A549 (cell line): ENCODE results near the gene LSM7. TPM values are rescaled to one million over a fixed set of nuclear protein-coding genes. Genes with fewer than 3 reads are reported as not detected.

Source experiments
- ATAC-seq, 2 experiments: fragments of 200-7000 bp in 1 of 2; fragments of >200 bp in 1 of 2; cut with Nextera tagmentation in 1 of 2; cut with Tn5 transposase in 1 of 2; 3 replicates each; pipeline versions ENCODE4 v1.8.0 to v1.9.1; 2018 to 2020; ENCODE audit warnings: mild to moderate bottlenecking in 1 of 2, moderate library complexity in 1 of 2
- CTCF ChIA-PET: fragments of 300-600 bp; sonication (Branson Sonifier 250); formaldehyde crosslinking; extraction: SDS; loops from one replicate; lab custom pipeline; 2021; ENCODE audit warnings: antibody characterized with exemption, inconsistent platforms; lab: Yijun Ruan, JAX
- POLR2A ChIA-PET: fragments of 350-600 bp; formaldehyde crosslinking; extraction: SDS; loops from one replicate; lab custom pipeline; 2021; ENCODE audit warnings: antibody characterized with exemption, inconsistent platforms; lab: Yijun Ruan, JAX
- DNase-seq, 2 experiments: peaks; one replicate each; pipeline versions ENCODE4 v3.0.0 to v3.0.0-alpha.2; 2011 to 2016; ENCODE audit warnings: low read depth in 1 of 2, low spot score in 1 of 2
- FAIRE-seq: peaks from 2 replicates; lab custom pipeline; 2011; peaks lifted over from hg19 to GRCh38; lab: Jason Lieb, UNC
- H3K27ac ChIP-seq, 2 experiments: fragments of >200 bp; sonication (Bioruptor Twin); formaldehyde crosslinking; 3 replicates each; pipeline ENCODE4 v1.5.1; 2016 to 2017
- H3K4me1 ChIP-seq: fragments of >200 bp; sonication (Bioruptor Twin); formaldehyde crosslinking; 3 replicates; pipeline ENCODE4 v1.6.1; 2016
- H3K4me2 ChIP-seq: fragments of >200 bp; sonication (Bioruptor Twin); formaldehyde crosslinking; 3 replicates; pipeline ENCODE4 v1.6.1; 2016
- H3K4me3 ChIP-seq: fragments of >200 bp; sonication (Bioruptor Twin); formaldehyde crosslinking; 3 replicates; pipeline ENCODE4 v1.5.1; 2016
- H3K9me3 ChIP-seq: fragments of >200 bp; sonication (Bioruptor Twin); formaldehyde crosslinking; 3 replicates; pipeline ENCODE4 v1.6.1; 2016
- CBX2 ChIP-seq: fragments of 200-600 bp; sonication (generic); IDR thresholded peaks from 2 replicates; pipeline ENCODE4 v1.6.1; 2016; ENCODE audit warnings: low read depth, mild to moderate bottlenecking, borderline replicate concordance
- CBX8 ChIP-seq: fragments of 200-600 bp; sonication (generic); IDR thresholded peaks from 2 replicates; pipeline ENCODE4 v1.6.1; 2016
- CHD2 ChIP-seq: fragments of 150-350 bp; IDR thresholded peaks from 2 replicates; pipeline ENCODE4 v1.6.1; 2014; ENCODE audit warnings: low read length; ENCODE audit not compliant: partially characterized antibody
- CHD4 ChIP-seq: fragments of 200-600 bp; sonication (generic); IDR thresholded peaks from 2 replicates; pipeline ENCODE4 v1.6.1; 2016; ENCODE audit warnings: antibody characterized with exemption, mild to moderate bottlenecking, borderline replicate concordance
- ESRRA ChIP-seq: fragments of 150-350 bp; IDR thresholded peaks from 2 replicates; pipeline ENCODE4 v1.6.1; 2014; ENCODE audit warnings: mild to moderate bottlenecking, low read length, borderline replicate concordance
- FOSB ChIP-seq: fragments of 250-450 bp; sonication (Bioruptor Pico); IDR thresholded peaks from 2 replicates; pipeline ENCODE4 v1.5.0; 2020; ENCODE audit warnings: mild to moderate bottlenecking, moderate library complexity
- FOXS1 ChIP-seq: fragments of 250-450 bp; sonication (Bioruptor Pico); IDR thresholded peaks from 2 replicates; pipeline ENCODE4 v1.5.0; 2020; ENCODE audit warnings: mild to moderate bottlenecking, moderate library complexity
- GATA3 ChIP-seq: IDR thresholded peaks from 2 replicates; pipeline ENCODE4 v1.6.1; 2012; ENCODE audit warnings: borderline replicate concordance
- HEYL ChIP-seq: fragments of 250-450 bp; sonication (Bioruptor Pico); IDR thresholded peaks from 2 replicates; pipeline ENCODE4 v1.8.0; 2021; ENCODE audit warnings: mild to moderate bottlenecking, moderate library complexity
- HOXA7 ChIP-seq: fragments of 250-450 bp; sonication (Bioruptor Pico); IDR thresholded peaks from 2 replicates; pipeline ENCODE4 v1.5.0; 2020; ENCODE audit warnings: mild to moderate bottlenecking, moderate library complexity
- KDM1A ChIP-seq: fragments of 200-600 bp; sonication (generic); IDR thresholded peaks from 2 replicates; pipeline ENCODE4 v1.6.1; 2016; ENCODE audit warnings: low read depth, mild to moderate bottlenecking
- MAFK ChIP-seq: fragments of 450-650 bp; IDR thresholded peaks from 2 replicates; pipeline ENCODE4 v1.6.1; 2014; ENCODE audit not compliant: partially characterized antibody
- MYC ChIP-seq: IDR thresholded peaks from 2 replicates; pipeline ENCODE4 v1.6.1; 2012; ENCODE audit warnings: mild to moderate bottlenecking, inconsistent platforms, low read length, improper control_type of control experiment, borderline replicate concordance
- NPAS2 ChIP-seq: fragments of 250-450 bp; sonication (Bioruptor Pico); IDR thresholded peaks from 2 replicates; pipeline ENCODE4 v1.8.0; 2022; ENCODE audit warnings: mild to moderate bottlenecking, moderate library complexity, borderline replicate concordance
- NR3C1 ChIP-seq: fragments of >200 bp; sonication (Bioruptor Twin); formaldehyde crosslinking; IDR thresholded peaks from 3 replicates; pipeline ENCODE4 v1.6.1; 2017
- PBX3 ChIP-seq: IDR thresholded peaks from 2 replicates; pipeline ENCODE4 v1.6.1; 2012
- POLR2A ChIP-seq: IDR thresholded peaks from 2 replicates; pipeline ENCODE4 v1.6.1; 2012; ENCODE audit warnings: mild to moderate bottlenecking, low read length
- RAD21 ChIP-seq, 2 experiments: fragments of >200 bp in 1 of 2; sonication (Bioruptor Twin) in 1 of 2; formaldehyde crosslinking in 1 of 2; IDR thresholded peaks in 1 of 2; conservative IDR thresholded peaks in 1 of 2; 2 replicates in 1 of 2; 3 replicates in 1 of 2; pipeline ENCODE4 v1.6.1; 2012 to 2018; ENCODE audit warnings: inconsistent platforms in 1 of 2
- RARB ChIP-seq: fragments of 250-450 bp; sonication (Bioruptor Pico); IDR thresholded peaks from 2 replicates; pipeline ENCODE4 v1.8.0; 2021; ENCODE audit warnings: mild to moderate bottlenecking, moderate library complexity
- RNF2 ChIP-seq: fragments of 200-600 bp; sonication (generic); IDR thresholded peaks from 2 replicates; pipeline ENCODE4 v1.6.1; 2016; ENCODE audit warnings: low read depth, mild to moderate bottlenecking, antibody characterized with exemption, moderate library complexity, borderline replicate concordance
- SMC3 ChIP-seq: fragments of >200 bp; sonication (Bioruptor Twin); formaldehyde crosslinking; IDR thresholded peaks from 3 replicates; pipeline ENCODE4 v1.6.1; 2018; ENCODE audit warnings: inconsistent platforms
- TP53 ChIP-seq: fragments of 250-450 bp; sonication (Bioruptor Pico); IDR thresholded peaks from 2 replicates; pipeline ENCODE4 v1.5.0; 2021; ENCODE audit warnings: mild to moderate bottlenecking, moderate library complexity
- WGBS: methylation state at CpG from one replicate; pipeline ENCODE4 v1.1.6; 2017; ENCODE audit errors: missing lambda C conversion rate; 5-methylcytosine and 5-hydroxymethylcytosine counted together
- polyA plus RNA-seq, 4 experiments: library from polyadenylated mRNA; depleted of rRNA in 3 of 4; stranded (reverse); fragments of >200 nt; fragmentation: RNase III in 1 of 4; extraction: RNeasy Plus Mini Kit Qiagen cat#74134 plus additional on column Dnase treatment in 1 of 4; gene quantifications; 2 replicates in 3 of 4; 3 replicates in 1 of 4; pipeline ENCODE4 v1.2.3, GENCODE V29; 2011 to 2017
- TF ChIP-seq, protein P1 (sequence below): fragments of 150-350 bp; IDR thresholded peaks from 2 replicates; pipeline ENCODE4 v1.6.1; 2014; ENCODE audit warnings: low read depth, mild to moderate bottlenecking, low read length

LSM7 gene
- polyA plus RNA-seq, 2 of the 4 experiments (the other 2 are of a cell fraction), result 140 to 144 TPM

DNA sequence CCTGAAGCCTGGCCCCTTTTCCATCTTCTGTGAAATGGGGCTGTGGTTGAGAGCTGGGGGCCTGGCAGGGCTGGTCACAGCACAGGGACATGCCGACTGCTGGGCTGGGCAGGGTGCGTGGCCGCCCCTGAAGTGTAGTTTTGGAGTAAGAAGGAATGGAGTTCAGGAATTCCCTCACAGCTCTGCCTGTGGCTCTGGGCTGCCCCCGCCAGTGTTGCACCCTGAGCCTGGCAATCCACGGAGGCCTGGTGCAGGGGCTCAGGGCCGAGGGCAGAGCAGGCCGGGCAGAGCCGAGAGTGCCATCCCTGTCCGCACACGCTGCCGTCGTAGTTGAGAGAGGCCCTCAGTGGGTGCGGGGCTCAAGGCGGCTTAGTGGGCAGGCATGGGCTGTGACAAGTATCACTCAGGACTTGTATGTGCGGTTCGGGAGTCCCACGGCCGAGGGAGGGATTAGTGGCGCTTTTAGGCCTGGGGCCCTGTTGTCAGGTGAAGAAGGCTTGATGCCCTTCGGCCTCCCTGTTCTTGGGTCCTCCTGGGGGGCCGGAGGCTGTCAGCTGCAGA lies 9.7 kb upstream of the LSM7 start:
- no peak overlapping the region for H3K27ac ChIP-seq
- no peak overlapping the region for H3K4me2 ChIP-seq
- ChIA-PET POLR2A (no interaction called here), CTCF (interaction anchor here (0.5 to 1.5 kb wide), 4 partner anchors 28 to 375 kb away, joined by 3 to 4 read pairs (median 4); no protein-coding TSS in a partner anchor)
- 96% methylated on average over 9 of the region's 21 CpGs for WGBS
- no peaks in the 10 kb centered on the region for H3K4me1 ChIP-seq
- FAIRE-seq (no peak), DNase-seq (no peak), ATAC-seq (no peak)
- TF ChIP-seq NPAS2 (CRISPR knock-in tag), result no peak
- H3K9me3 ChIP-seq, result no peaks in the 10 kb centered on the region
- no peak overlapping the region for H3K4me3 ChIP-seq

DNA sequence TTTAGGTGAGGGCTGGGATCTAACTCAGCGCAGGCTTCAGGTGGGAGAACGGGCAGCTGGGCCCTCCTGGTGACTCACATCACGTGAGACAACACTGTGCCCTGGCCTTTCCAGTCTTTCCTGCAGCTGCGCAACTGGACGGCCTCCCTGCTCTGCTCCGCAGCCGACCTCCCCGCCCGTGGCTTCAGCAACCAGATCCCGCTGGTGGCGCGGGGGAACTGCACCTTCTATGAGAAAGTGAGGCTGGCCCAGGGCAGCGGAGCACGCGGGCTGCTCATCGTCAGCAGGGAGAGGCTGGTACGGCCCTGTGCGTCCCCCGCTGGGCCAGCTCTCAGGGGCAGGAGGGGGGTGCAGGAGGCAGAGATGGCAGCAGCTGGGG lies 8.9 kb upstream of the LSM7 start:
- H3K4me3 ChIP-seq, result no peak overlapping the region
- ATAC-seq (peak in 1 of 2 experiments; percentile 74; a peak in 3 of 6 replicates), DNase-seq (no peak), FAIRE-seq (no peak)
- ChIA-PET CTCF (interaction anchor here (1.1 to 1.5 kb wide), 2 partner anchors 29 to 299 kb away, joined by 3 to 4 read pairs; no protein-coding TSS in a partner anchor), POLR2A (no interaction called here)
- no peak overlapping the region for H3K4me2 ChIP-seq
- no peak for TF ChIP-seq CBX8
- no peak for TF ChIP-seq MYC
- TF ChIP-seq CHD4, result no peak
- no peak for TF ChIP-seq HEYL (CRISPR knock-in tag)
- TF ChIP-seq SMC3, result no peak
- no peak for TF ChIP-seq HOXA7 (CRISPR knock-in tag)
- no peak for TF ChIP-seq FOXS1 (CRISPR knock-in tag)
- no peak for TF ChIP-seq RARB (CRISPR knock-in tag)
- no peak for TF ChIP-seq CHD2
- TF ChIP-seq, protein P1, sequence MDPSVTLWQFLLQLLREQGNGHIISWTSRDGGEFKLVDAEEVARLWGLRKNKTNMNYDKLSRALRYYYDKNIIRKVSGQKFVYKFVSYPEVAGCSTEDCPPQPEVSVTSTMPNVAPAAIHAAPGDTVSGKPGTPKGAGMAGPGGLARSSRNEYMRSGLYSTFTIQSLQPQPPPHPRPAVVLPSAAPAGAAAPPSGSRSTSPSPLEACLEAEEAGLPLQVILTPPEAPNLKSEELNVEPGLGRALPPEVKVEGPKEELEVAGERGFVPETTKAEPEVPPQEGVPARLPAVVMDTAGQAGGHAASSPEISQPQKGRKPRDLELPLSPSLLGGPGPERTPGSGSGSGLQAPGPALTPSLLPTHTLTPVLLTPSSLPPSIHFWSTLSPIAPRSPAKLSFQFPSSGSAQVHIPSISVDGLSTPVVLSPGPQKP, result no peak
- no peak for TF ChIP-seq PBX3
- TF ChIP-seq NR3C1, result no peak
- no peak for TF ChIP-seq CBX2
- no peak for TF ChIP-seq POLR2A
- WGBS, result 67% methylated on average over 9 of the region's 19 CpGs
- no peaks in the 10 kb centered on the region for H3K9me3 ChIP-seq
- no peaks in the 10 kb centered on the region for H3K4me1 ChIP-seq
- H3K27ac ChIP-seq, result no peak overlapping the region

DNA sequence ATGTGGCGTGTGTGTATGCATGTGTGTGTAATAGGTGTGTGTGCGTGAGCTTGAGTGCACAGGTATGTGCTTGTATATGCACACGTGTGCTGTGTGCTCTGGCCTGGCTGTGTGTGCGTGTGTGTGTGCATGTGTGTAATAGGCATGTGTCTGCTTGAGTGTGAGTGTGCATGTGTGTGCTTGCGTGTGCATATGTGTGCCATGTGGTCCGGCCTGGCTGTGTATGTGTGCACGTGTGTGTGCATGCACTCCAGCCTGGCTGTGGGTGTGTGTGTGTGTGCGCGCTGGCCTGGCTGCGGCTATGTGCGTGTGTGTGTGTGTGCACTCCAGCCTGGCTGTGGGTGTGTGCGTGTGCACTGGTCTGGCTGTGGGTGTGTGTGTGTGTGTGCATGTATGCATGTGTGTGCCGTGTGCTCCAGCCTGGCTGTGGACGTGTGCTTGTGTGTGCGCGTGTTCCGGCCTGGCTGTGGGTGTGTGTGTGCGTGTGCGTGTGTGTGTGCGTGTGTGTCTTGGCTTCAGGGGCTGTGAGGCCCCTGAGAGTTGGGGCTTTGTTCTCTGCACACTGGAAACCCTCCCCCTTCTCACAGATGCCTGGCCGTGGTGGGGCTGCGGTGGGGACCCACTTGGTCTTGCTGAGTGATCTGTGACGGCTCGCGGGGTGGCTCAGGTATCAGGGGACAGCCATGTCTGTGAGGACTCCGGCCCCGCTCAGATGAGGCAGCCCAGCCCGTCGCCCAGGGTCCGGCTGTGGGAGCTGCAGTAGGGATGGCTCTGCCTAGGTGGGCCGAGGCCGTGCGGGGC lies 8.3 kb upstream of the LSM7 start:
- Histone ChIP-seq H3K4me2 (no peak overlapping the region), H3K4me1 (no peaks in the 10 kb centered on the region)
- no peak for FAIRE-seq
- TF ChIP-seq GATA3 (no peak), CBX8 (no peak), MAFK (no peak), TP53 (CRISPR knock-in tag) (no peak), FOSB (CRISPR knock-in tag) (no peak), ESRRA (no peak), RNF2 (no peak), HEYL (CRISPR knock-in tag) (no peak), NPAS2 (CRISPR knock-in tag) (no peak), CHD2 (no peak), RAD21 (conservative IDR thresholded peaks at IDR 0.05 in 1 of 2, IDR thresholded peaks at IDR 0.05 in 1 of 2) (no peak), MYC (no peak), PBX3 (no peak), KDM1A (no peak)
- TF ChIP-seq, all 56 proteins: peak for 0
- CTCF ChIA-PET, result interaction anchor here (1.5 kb wide), 1 partner anchor 30 kb away, joined by 3 read pairs; no protein-coding TSS in a partner anchor
- Histone ChIP-seq H3K4me3 (no peak overlapping the region), H3K27ac (no peak overlapping the region), H3K9me3 (no peaks in the 10 kb centered on the region)
- no peak for DNase-seq
- no peak; a peak in 2 of 6 replicates for ATAC-seq
- 93% methylated on average over 25 of the region's 33 CpGs for WGBS
- POLR2A ChIA-PET, result no interaction called here
